ENCODE measurements around the gene INTS2.
"Not testable (repeated sequence)": the region's sequence is repeated elsewhere in the genome, so short reads cannot be mapped to it uniquely, and the experiment has no call there.

DNA sequence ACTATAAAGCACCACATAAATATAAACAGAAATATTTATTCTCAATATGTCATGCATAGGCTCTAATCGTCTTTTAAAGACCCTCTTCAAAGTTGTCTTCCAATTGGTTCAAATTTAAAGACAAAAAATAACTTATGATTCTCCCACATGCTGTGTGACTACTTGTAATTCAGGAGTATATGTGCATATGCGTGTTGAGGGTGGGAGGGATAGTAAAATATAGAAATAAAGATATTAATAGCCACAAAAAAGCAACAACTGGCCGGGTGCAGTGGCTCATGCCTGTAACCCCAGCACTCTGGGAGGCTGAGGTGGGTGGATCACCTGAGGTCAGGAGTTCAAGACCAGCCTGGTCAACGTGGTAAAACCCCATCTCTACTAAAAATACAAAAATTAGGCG lies 33.5 kb downstream of the INTS2 start:
- TF ChIP-seq, protein P1, sequence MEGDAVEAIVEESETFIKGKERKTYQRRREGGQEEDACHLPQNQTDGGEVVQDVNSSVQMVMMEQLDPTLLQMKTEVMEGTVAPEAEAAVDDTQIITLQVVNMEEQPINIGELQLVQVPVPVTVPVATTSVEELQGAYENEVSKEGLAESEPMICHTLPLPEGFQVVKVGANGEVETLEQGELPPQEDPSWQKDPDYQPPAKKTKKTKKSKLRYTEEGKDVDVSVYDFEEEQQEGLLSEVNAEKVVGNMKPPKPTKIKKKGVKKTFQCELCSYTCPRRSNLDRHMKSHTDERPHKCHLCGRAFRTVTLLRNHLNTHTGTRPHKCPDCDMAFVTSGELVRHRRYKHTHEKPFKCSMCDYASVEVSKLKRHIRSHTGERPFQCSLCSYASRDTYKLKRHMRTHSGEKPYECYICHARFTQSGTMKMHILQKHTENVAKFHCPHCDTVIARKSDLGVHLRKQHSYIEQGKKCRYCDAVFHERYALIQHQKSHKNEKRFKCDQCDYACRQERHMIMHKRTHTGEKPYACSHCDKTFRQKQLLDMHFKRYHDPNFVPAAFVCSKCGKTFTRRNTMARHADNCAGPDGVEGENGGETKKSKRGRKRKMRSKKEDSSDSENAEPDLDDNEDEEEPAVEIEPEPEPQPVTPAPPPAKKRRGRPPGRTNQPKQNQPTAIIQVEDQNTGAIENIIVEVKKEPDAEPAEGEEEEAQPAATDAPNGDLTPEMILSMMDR (conservative IDR thresholded peaks at IDR 0.05): not testable (repeated sequence)
- not testable (repeated sequence) for TF ChIP-seq EZH2 (IDR thresholded peaks at IDR 0.05; ENCODE audit: low read depth)

All from PC-9 (cell line).